ENCODE measurements around the gene GALNT18.

The GALNT18 gene

GRCh38 chr11:11395126-11395525 lies 226.7 kb downstream of the GALNT18 start:
- no peak for DNase-seq (ENCODE audit: low read depth in 1 of 2, low spot score in 1 of 2)

GRCh38 chr11:11394241-11394640 lies 227.6 kb downstream of the GALNT18 start:
- Histone ChIP-seq H3K27ac (replicated peaks) (no peak overlapping the region), H3K27me3 (ENCODE audit: insufficient read depth, poor library complexity, severe bottlenecking) (no peaks in the 10 kb centered on the region), H3K4me3 (replicated peaks; ENCODE audit: insufficient read depth, low read length) (no peak overlapping the region)
- TF ChIP-seq GABPA (IDR thresholded peaks at IDR 0.05; ENCODE audit: low read depth), result no peak
- TF ChIP-seq POLR2AphosphoS5 (IDR thresholded peaks at IDR 0.05; ENCODE audit: low read depth), result no peak
- no peak for TF ChIP-seq SPI1 (IDR thresholded peaks at IDR 0.05; ENCODE audit: borderline replicate concordance, low read depth)
- no peak for TF ChIP-seq REST (IDR thresholded peaks at IDR 0.05; ENCODE audit: insufficient replicate concordance, low read depth)
- TF ChIP-seq CTCF (IDR thresholded peaks at IDR 0.05; ENCODE audit: insufficient read depth, low read length), result no peak
- no peak for DNase-seq (ENCODE audit: low read depth in 1 of 2, low spot score in 1 of 2)

More at GRCh38 chr11:11395126-11395525, 226.7 kb downstream of the GALNT18 start:
- no peaks in the 10 kb centered on the region for H3K27me3 ChIP-seq (ENCODE audit: insufficient read depth, poor library complexity, severe bottlenecking)
- no peak overlapping the region for H3K4me3 ChIP-seq (replicated peaks; ENCODE audit: insufficient read depth, low read length)
- H3K27ac ChIP-seq (replicated peaks), result no peak overlapping the region
- no peak for TF ChIP-seq POLR2AphosphoS5 (IDR thresholded peaks at IDR 0.05; ENCODE audit: low read depth)
- TF ChIP-seq REST (IDR thresholded peaks at IDR 0.05; ENCODE audit: insufficient replicate concordance, low read depth), result no peak
- no peak for TF ChIP-seq SPI1 (IDR thresholded peaks at IDR 0.05; ENCODE audit: borderline replicate concordance, low read depth)
- no peak for TF ChIP-seq GABPA (IDR thresholded peaks at IDR 0.05; ENCODE audit: low read depth)
- no peak for TF ChIP-seq CTCF (IDR thresholded peaks at IDR 0.05; ENCODE audit: insufficient read depth, low read length)

- H3K4me3 ChIP-seq (replicated peaks; ENCODE audit: insufficient read depth, low read length), result no peak overlapping the region
- no peak overlapping the region for H3K27ac ChIP-seq (replicated peaks)
- no peaks in the 10 kb centered on the region for H3K27me3 ChIP-seq (ENCODE audit: insufficient read depth, poor library complexity, severe bottlenecking)
- TF ChIP-seq GABPA (IDR thresholded peaks at IDR 0.05; ENCODE audit: low read depth) (no peak), CTCF (IDR thresholded peaks at IDR 0.05; ENCODE audit: insufficient read depth, low read length) (no peak), REST (IDR thresholded peaks at IDR 0.05; ENCODE audit: insufficient replicate concordance, low read depth) (no peak), POLR2AphosphoS5 (IDR thresholded peaks at IDR 0.05; ENCODE audit: low read depth) (no peak), SPI1 (IDR thresholded peaks at IDR 0.05; ENCODE audit: borderline replicate concordance, low read depth) (no peak)
- DNase-seq (ENCODE audit: low read depth in 1 of 2, low spot score in 1 of 2), result no peak
Observed at GRCh38 chr11:11391796-11392463, 229.9 kb downstream of the GALNT18 start.
